HG02610 (cell line): ENCODE data around the gene GNB1.

ENCODE experiments used
- ATAC-seq: cut with Tn5 transposase; IDR thresholded peaks from one replicate; pipeline ENCODE4 v1.9.1; 2021; ENCODE audit warnings: mild to moderate bottlenecking, moderate library complexity; ENCODE audit not compliant: unreplicated experiment

The GNB1 gene

GRCh38 chr1:1910651-1911331 lies 19.9 kb upstream of the GNB1 start:
- no peak for ATAC-seq

GRCh38 chr1:1910033-1910465 lies 19.2 kb upstream of the GNB1 start:
- no peak for ATAC-seq

GRCh38 chr1:1908506-1908791 lies 17.6 kb upstream of the GNB1 start:
- peak; percentile 8 for ATAC-seq

- ATAC-seq = no peak
Measured at GRCh38 chr1:1907098-1907736, 16.3 kb upstream of the GNB1 start.

- no peak for ATAC-seq
Measured at GRCh38 chr1:1906185-1907097, 15.6 kb upstream of the GNB1 start.

- ATAC-seq = no peak
Measured at GRCh38 chr1:1903224-1903623, 12.3 kb upstream of the GNB1 start.

- ATAC-seq = no peak
Measured at GRCh38 chr1:1901641-1902294, 10.9 kb upstream of the GNB1 start.

GRCh38 chr1:1900883-1901640 lies 10.2 kb upstream of the GNB1 start:
- ATAC-seq = no peak

GRCh38 chr1:1899967-1900327 lies 9.1 kb upstream of the GNB1 start:
- ATAC-seq = no peak

- ATAC-seq = no peak
Measured at GRCh38 chr1:1899266-1899966, 8.5 kb upstream of the GNB1 start.

GRCh38 chr1:1898246-1898933 lies 7.5 kb upstream of the GNB1 start:
- no peak for ATAC-seq

GRCh38 chr1:1895456-1896336 lies 4.8 kb upstream of the GNB1 start:
- no peak for ATAC-seq

GRCh38 chr1:1895060-1895418 lies 4.2 kb upstream of the GNB1 start:
- ATAC-seq = no peak

GRCh38 chr1:1894354-1895059 lies 3.6 kb upstream of the GNB1 start:
- ATAC-seq = no peak

- ATAC-seq = no peak
Measured at GRCh38 chr1:1893997-1894353, 3.1 kb upstream of the GNB1 start.

- ATAC-seq = no peak
Measured at GRCh38 chr1:1893291-1893985, 2.6 kb upstream of the GNB1 start.

GRCh38 chr1:1892763-1893120 lies 1.9 kb upstream of the GNB1 start:
- no peak for ATAC-seq
